Measurements from ENCODE around the gene TTLL10.

The TTLL10 gene

DNA sequence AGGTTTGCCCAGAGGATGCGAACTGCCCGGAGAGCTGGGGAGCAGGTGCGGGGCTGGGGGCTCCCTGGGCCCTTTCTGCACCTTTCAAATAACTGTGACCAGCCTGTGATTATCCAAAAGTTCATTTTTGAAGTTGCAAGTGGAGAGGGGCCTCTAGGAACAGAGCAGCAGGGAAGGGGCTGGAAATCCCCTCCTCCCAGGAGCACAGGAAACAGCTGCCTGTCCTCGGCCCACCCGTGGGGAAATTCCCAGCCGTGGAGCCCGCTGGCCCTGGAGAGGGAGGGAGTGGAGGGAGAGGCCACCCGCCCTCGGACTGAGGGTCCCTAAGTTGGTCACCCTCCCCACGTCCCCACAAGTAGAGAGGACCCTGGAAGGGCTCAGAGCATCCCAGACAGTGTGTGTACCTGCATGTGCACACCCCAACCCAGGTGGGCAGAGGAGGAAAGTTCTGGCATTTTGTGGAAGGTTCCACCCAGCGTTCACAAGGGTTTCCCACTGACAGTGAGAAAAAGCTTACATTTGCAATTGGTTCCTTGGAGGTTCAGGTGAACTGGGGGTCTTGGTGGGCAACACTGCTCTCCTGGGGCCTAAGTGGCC lies 41.5 kb downstream of the TTLL10 start:
- TF ChIP-seq CTCF (IDR thresholded peaks at IDR 0.05; ENCODE audit: insufficient read depth, missing control alignments) = no peak
- no peak for DNase-seq (ENCODE audit: insufficient read length, low spot score)
- no peak for FAIRE-seq

- FAIRE-seq = no peak
- TF ChIP-seq CTCF (IDR thresholded peaks at IDR 0.05; ENCODE audit: insufficient read depth, missing control alignments) = no peak
Observed at GRCh38 chr1:1215881-1216605, 42.4 kb downstream of the TTLL10 start.

GRCh38 chr1:1216770-1217620 lies 43.3 kb downstream of the TTLL10 start:
- DNase-seq (ENCODE audit: insufficient read length, low spot score) (no peak), FAIRE-seq (no peak)
- TF ChIP-seq CTCF (IDR thresholded peaks at IDR 0.05; ENCODE audit: insufficient read depth, missing control alignments) = no peak

More at GRCh38 chr1:1215881-1216605, 42.4 kb downstream of the TTLL10 start:
- DNase-seq (ENCODE audit: insufficient read length, low spot score) = no peak

DNA sequence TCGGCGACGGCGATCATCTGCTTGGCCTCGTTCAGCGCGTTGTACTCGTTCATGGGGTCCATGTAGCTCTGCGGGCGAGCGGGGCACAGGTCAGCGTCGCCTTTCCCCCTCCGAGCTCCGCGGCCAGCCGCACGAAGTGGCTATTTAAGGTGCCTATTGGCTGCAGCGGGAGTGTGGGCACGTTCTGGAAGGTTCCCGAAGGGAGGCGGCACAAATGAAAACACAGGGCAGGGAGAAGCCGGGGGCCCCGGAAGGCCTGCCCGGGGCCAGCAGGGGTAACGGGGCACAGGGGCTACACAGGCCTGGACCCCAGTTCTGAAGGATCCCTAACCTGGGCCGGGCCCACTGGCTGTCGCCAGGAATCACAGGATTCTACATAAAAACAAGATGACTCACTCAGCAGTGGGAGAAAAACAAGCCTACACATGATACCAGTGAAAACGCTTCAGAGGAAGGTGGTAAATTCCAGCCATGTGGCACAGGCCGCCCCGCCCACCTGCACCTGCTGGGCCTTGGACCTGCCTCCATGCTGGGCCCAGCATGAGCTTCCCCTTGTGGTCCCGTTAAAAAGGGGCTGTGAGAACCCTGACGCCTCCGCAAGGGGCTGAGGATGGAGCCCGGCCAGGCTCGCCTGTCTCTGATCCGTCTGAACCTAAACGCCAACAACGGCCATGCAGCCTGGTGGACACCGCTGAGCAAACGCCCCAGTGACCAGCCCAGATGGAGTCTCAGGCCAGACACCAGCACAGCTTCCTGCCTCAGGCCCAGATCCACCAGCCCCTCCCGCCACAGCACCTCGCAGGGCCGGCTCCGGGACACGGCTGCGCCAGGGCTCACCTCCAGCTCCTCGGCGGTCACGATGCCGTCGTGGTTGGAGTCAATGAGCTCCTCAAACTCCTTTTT lies 44.2 kb downstream of the TTLL10 start:
- DNase-seq (ENCODE audit: insufficient read length, low spot score) = no peak
- no peak for FAIRE-seq
- no peak for TF ChIP-seq CTCF (IDR thresholded peaks at IDR 0.05; ENCODE audit: insufficient read depth, missing control alignments)

DNA sequence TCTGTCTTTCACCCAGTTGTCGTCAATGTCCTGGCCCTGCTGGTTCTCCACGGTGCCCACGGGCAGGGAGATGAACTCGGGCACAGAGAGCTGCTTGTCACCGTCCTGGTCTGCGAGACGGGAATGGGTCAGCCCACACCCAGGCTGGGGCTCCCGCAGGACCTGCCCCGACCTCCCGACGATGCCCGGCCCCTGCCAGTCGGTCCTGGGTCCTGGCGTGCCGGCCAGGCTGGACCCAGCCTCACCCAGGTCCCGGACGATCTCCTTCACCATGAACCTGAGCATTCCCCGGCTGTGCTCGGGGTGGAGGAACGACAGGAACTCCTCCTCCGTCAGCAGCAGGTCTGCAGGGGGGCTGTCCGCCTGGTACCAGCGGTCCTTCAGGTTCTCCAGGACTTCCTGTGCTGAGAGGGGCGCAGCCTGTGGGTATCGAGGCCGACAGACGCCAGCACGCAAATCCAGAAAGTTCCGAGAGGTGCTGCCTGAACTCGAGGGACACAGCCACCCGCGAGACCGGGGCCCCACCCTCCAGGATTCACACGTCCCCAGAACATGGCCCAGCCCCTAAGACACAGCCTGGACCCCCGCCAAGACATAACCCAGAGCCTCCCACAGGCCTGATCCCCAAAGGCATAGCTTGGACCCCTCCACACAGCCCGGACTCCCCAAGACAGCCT lies 45.0 kb downstream of the TTLL10 start:
- no peak for FAIRE-seq

More for the DNA sequence above, 45.0 kb downstream of the TTLL10 start:
- no peak for DNase-seq (ENCODE audit: insufficient read length, low spot score)
- TF ChIP-seq CTCF (IDR thresholded peaks at IDR 0.05; ENCODE audit: insufficient read depth, missing control alignments) = no peak

All from D721Med (cell line).